Measurements from ENCODE around the gene KLHL6. TPM values are rescaled to one million over a fixed set of nuclear protein-coding genes. Genes with fewer than 3 reads are reported as not detected.
"Not testable (repeated sequence)": the region's sequence is repeated elsewhere in the genome, so short reads cannot be mapped to it uniquely, and the experiment has no call there.

Gene KLHL6
- total RNA-seq, 1 experiment from 2014 or later = not detected

DNA sequence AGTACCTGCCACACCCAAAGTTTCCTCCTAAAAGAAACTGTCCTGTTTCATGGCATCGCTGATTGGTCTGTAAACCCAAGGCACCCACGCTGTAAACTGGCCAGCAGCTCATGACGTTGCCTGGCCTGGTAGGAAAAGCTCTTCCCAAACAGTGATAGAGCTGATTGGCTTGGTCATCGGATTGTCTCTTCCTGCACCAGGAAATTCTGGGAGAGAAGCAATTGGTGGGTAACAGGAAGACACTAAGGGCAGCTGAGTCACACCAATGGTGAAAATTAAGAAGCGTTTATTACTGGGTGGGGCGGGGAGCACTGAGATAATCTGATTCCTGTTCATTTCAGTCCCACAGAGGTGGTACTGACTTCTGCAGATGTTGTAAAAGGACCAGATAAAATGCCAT lies 31.0 kb downstream of the KLHL6 start:
- H2BK5ac ChIP-seq (ENCODE audit: insufficient read length, low read length) = no peak overlapping the region
- H3K27me3 ChIP-seq (ENCODE audit: insufficient read depth, low read length) = no peaks in the 10 kb centered on the region
- no peaks in the 10 kb centered on the region for H4K20me1 ChIP-seq (ENCODE audit: control insufficient read depth, insufficient read depth, insufficient read length)
- H3K14ac ChIP-seq (ENCODE audit: insufficient read depth, low read length) = no peak overlapping the region
- Mint-ChIP-seq H3K4me1 (peaks cover 16 to 20% of the 10 kb centered on the region in 2 experiments), H3K4me3 (no peak overlapping the region), H3K27ac (no peak overlapping the region), H3K36me3 (ENCODE audit: insufficient read depth in 1 of 3, low read depth in 3 of 3) (no peaks in the 10 kb centered on the region; a peak in 1 of 7 replicates), H3K27me3 (ENCODE audit: low read depth) (no peaks in the 10 kb centered on the region; the same call in 1 of the 2 replicates), H3K9me3 (peaks cover 0 to 5% of the 10 kb centered on the region in 2 experiments; a peak in 2 of 5 replicates)
- H3K4ac ChIP-seq (ENCODE audit: low read depth, low read length) = no peak overlapping the region
- no peak overlapping the region for H4K91ac ChIP-seq (ENCODE audit: insufficient read length, low read depth, low read length)
- DNase-seq = no peak
- no CpG with 5 or more reads among the region's 6 CpGs for WGBS (ENCODE audit: extremely low coverage, insufficient read length, low lambda C conversion rate)
- no peak overlapping the region for H4K5ac ChIP-seq (ENCODE audit: insufficient read length, low read depth, low read length)
- no peak overlapping the region for H3K18ac ChIP-seq (ENCODE audit: insufficient read length, low read depth, low read length)
- H3K79me2 ChIP-seq (ENCODE audit: insufficient read depth, low read length) = no peaks in the 10 kb centered on the region
- no peak overlapping the region for H3K9ac ChIP-seq (ENCODE audit: extremely low read depth, insufficient read length, low read length)
- no peaks in the 10 kb centered on the region for H3K9me3 ChIP-seq (ENCODE audit: control insufficient read depth, low read depth, low read length)
- H3K27ac ChIP-seq (ENCODE audit: insufficient read length, low read depth, low read length) = no peak overlapping the region
- H3K23me2 ChIP-seq (ENCODE audit: insufficient read length, low read depth, low read length, poor library complexity, severe bottlenecking) = no peaks in the 10 kb centered on the region
- H3K56ac ChIP-seq (ENCODE audit: insufficient read length, low read depth, low read length) = no peak overlapping the region
- H3K23ac ChIP-seq (ENCODE audit: insufficient read length, low read depth, low read length) = no peak overlapping the region
- H2BK20ac ChIP-seq (ENCODE audit: low read depth, low read length, poor library complexity, severe bottlenecking) = no peak overlapping the region
- no peak overlapping the region for H2BK12ac ChIP-seq (ENCODE audit: insufficient read length, low read depth, low read length)
- H3K4me2 ChIP-seq (ENCODE audit: insufficient read depth, insufficient read length, low read length) = no peak overlapping the region
- no peak overlapping the region for H2BK15ac ChIP-seq (ENCODE audit: low read depth, low read length)
- no peaks in the 10 kb centered on the region for H3K4me1 ChIP-seq (ENCODE audit: insufficient read depth, low read length)
- no peaks in the 10 kb centered on the region for H3K79me1 ChIP-seq (ENCODE audit: insufficient read depth, low read depth, low read length, poor library complexity, severe bottlenecking)
- no peak for TF ChIP-seq CTCF (conservative IDR thresholded peaks at IDR 0.05)
- H2AFZ ChIP-seq (ENCODE audit: low read length) = no peak overlapping the region
- no peak overlapping the region for H3T11ph ChIP-seq (ENCODE audit: low read length)
- no peak overlapping the region for H2AK5ac ChIP-seq (ENCODE audit: insufficient read length, low read length)
- no peak overlapping the region for H4K8ac ChIP-seq (replicated peaks; ENCODE audit: insufficient read length, low read depth, low read length)
- H2BK120ac ChIP-seq (ENCODE audit: low read depth, low read length, poor library complexity, severe bottlenecking) = no peak overlapping the region

- not testable (repeated sequence) for H3K27ac Mint-ChIP-seq, H3K9me3 Mint-ChIP-seq
These were observed 34.6 kb downstream of the KLHL6 start for GRCh38 chr3:183520741-183521556.

More at GRCh38 chr3:183520741-183521556, 34.6 kb downstream of the KLHL6 start:
- H3K36me3 Mint-ChIP-seq (ENCODE audit: insufficient read depth in 1 of 3, low read depth in 3 of 3); H3K9me3 ChIP-seq (ENCODE audit: control insufficient read depth, low read depth, low read length); H4K8ac ChIP-seq (replicated peaks; ENCODE audit: insufficient read length, low read depth, low read length); H3T11ph ChIP-seq (ENCODE audit: low read length); H2BK120ac ChIP-seq (ENCODE audit: low read depth, low read length, poor library complexity, severe bottlenecking); H4K5ac ChIP-seq (ENCODE audit: insufficient read length, low read depth, low read length); H3K4me3 Mint-ChIP-seq; H4K91ac ChIP-seq (ENCODE audit: insufficient read length, low read depth, low read length); H4K20me1 ChIP-seq (ENCODE audit: control insufficient read depth, insufficient read depth, insufficient read length); H3K4me2 ChIP-seq (ENCODE audit: insufficient read depth, insufficient read length, low read length); H3K18ac ChIP-seq (ENCODE audit: insufficient read length, low read depth, low read length); H3K79me2 ChIP-seq (ENCODE audit: insufficient read depth, low read length); H3K4ac ChIP-seq (ENCODE audit: low read depth, low read length); H3K23ac ChIP-seq (ENCODE audit: insufficient read length, low read depth, low read length); H2AK5ac ChIP-seq (ENCODE audit: insufficient read length, low read length); H3K79me1 ChIP-seq (ENCODE audit: insufficient read depth, low read depth, low read length, poor library complexity, severe bottlenecking); H3K23me2 ChIP-seq (ENCODE audit: insufficient read length, low read depth, low read length, poor library complexity, severe bottlenecking); H3K27ac ChIP-seq (ENCODE audit: insufficient read length, low read depth, low read length); H3K56ac ChIP-seq (ENCODE audit: insufficient read length, low read depth, low read length); H3K4me1 ChIP-seq (ENCODE audit: insufficient read depth, low read length); DNase-seq; H3K14ac ChIP-seq (ENCODE audit: insufficient read depth, low read length); H2BK12ac ChIP-seq (ENCODE audit: insufficient read length, low read depth, low read length); H2BK15ac ChIP-seq (ENCODE audit: low read depth, low read length); H3K9ac ChIP-seq (ENCODE audit: extremely low read depth, insufficient read length, low read length); H3K27me3 ChIP-seq (ENCODE audit: insufficient read depth, low read length); H2BK5ac ChIP-seq (ENCODE audit: insufficient read length, low read length); H2AFZ ChIP-seq (ENCODE audit: low read length); H3K27me3 Mint-ChIP-seq (ENCODE audit: low read depth); H2BK20ac ChIP-seq (ENCODE audit: low read depth, low read length, poor library complexity, severe bottlenecking): not testable (repeated sequence)
- WGBS (ENCODE audit: extremely low coverage, insufficient read length, low lambda C conversion rate) = no CpG with 5 or more reads among the region's 19 CpGs
- H3K4me1 Mint-ChIP-seq = peaks cover 40 to 43% of the 10 kb centered on the region in 2 experiments

Measured in H9 (cell line).